ENCODE results near the gene IL4.

The IL4 gene

GRCh38 chr5:132658381-132659302, 15.1 kb upstream of the IL4 start:
- no peaks in the 10 kb centered on the region for H3K36me3 ChIP-seq (ENCODE audit: control insufficient read depth, insufficient read depth, low read length)
- H3K4me3 ChIP-seq (ENCODE audit: low read depth, low read length), result no peak overlapping the region
- H3K27me3 ChIP-seq (ENCODE audit: control insufficient read depth, insufficient read depth, low read length), result peaks cover 49% of the 10 kb centered on the region
- H3K4me1 ChIP-seq (ENCODE audit: control insufficient read depth, insufficient read depth, low read length), result peaks cover 2% of the 10 kb centered on the region; the same call in 1 of the 2 replicates
- H3K9me3 ChIP-seq (ENCODE audit: control insufficient read depth, insufficient read depth, low read depth, low read length), result no peaks in the 10 kb centered on the region
- no peak overlapping the region for H3K9ac ChIP-seq (ENCODE audit: low read length)
- no peak overlapping the region for H3K27ac ChIP-seq (ENCODE audit: low read depth, low read length)

- H3K36me3 ChIP-seq (ENCODE audit: control insufficient read depth, insufficient read depth, low read length), result no peaks in the 10 kb centered on the region
- H3K4me3 ChIP-seq (ENCODE audit: low read depth, low read length), result no peak overlapping the region
- peaks cover 5% of the 10 kb centered on the region; the same call in 1 of the 2 replicates for H3K4me1 ChIP-seq (ENCODE audit: control insufficient read depth, insufficient read depth, low read length)
- H3K9me3 ChIP-seq (ENCODE audit: control insufficient read depth, insufficient read depth, low read depth, low read length), result no peaks in the 10 kb centered on the region
- no peak overlapping the region for H3K9ac ChIP-seq (ENCODE audit: low read length)
- no peak overlapping the region for H3K27ac ChIP-seq (ENCODE audit: low read depth, low read length)
- H3K27me3 ChIP-seq (ENCODE audit: control insufficient read depth, insufficient read depth, low read length), result peaks cover 39% of the 10 kb centered on the region
Observed at GRCh38 chr5:132659598-132660493, 13.9 kb upstream of the IL4 start.

GRCh38 chr5:132661231-132662003, 12.4 kb upstream of the IL4 start:
- H3K9ac ChIP-seq (ENCODE audit: low read length), result no peak overlapping the region
- H3K9me3 ChIP-seq (ENCODE audit: control insufficient read depth, insufficient read depth, low read depth, low read length), result no peaks in the 10 kb centered on the region
- H3K4me3 ChIP-seq (ENCODE audit: low read depth, low read length), result no peak overlapping the region
- no peaks in the 10 kb centered on the region for H3K36me3 ChIP-seq (ENCODE audit: control insufficient read depth, insufficient read depth, low read length)
- H3K4me1 ChIP-seq (ENCODE audit: control insufficient read depth, insufficient read depth, low read length), result peaks cover 5% of the 10 kb centered on the region; the same call in 1 of the 2 replicates
- no peak overlapping the region for H3K27ac ChIP-seq (ENCODE audit: low read depth, low read length)
- peaks cover 23% of the 10 kb centered on the region for H3K27me3 ChIP-seq (ENCODE audit: control insufficient read depth, insufficient read depth, low read length)

- H3K27ac ChIP-seq (ENCODE audit: low read depth, low read length), result no peak overlapping the region
- H3K9ac ChIP-seq (ENCODE audit: low read length), result no peak overlapping the region
- H3K9me3 ChIP-seq (ENCODE audit: control insufficient read depth, insufficient read depth, low read depth, low read length), result no peaks in the 10 kb centered on the region
- H3K4me1 ChIP-seq (ENCODE audit: control insufficient read depth, insufficient read depth, low read length), result peaks cover 5% of the 10 kb centered on the region; the same call in 1 of the 2 replicates
- no peak overlapping the region for H3K4me3 ChIP-seq (ENCODE audit: low read depth, low read length)
- peaks cover 17% of the 10 kb centered on the region for H3K27me3 ChIP-seq (ENCODE audit: control insufficient read depth, insufficient read depth, low read length)
- H3K36me3 ChIP-seq (ENCODE audit: control insufficient read depth, insufficient read depth, low read length), result no peaks in the 10 kb centered on the region
Observed at GRCh38 chr5:132662004-132662401, 11.8 kb upstream of the IL4 start.

- no peaks in the 10 kb centered on the region for H3K36me3 ChIP-seq (ENCODE audit: control insufficient read depth, insufficient read depth, low read length)
- no peak overlapping the region for H3K9ac ChIP-seq (ENCODE audit: low read length)
- H3K4me3 ChIP-seq (ENCODE audit: low read depth, low read length), result no peak overlapping the region
- H3K9me3 ChIP-seq (ENCODE audit: control insufficient read depth, insufficient read depth, low read depth, low read length), result no peaks in the 10 kb centered on the region
- H3K4me1 ChIP-seq (ENCODE audit: control insufficient read depth, insufficient read depth, low read length), result peaks cover 11% of the 10 kb centered on the region; the same call in 1 of the 2 replicates
- peaks cover 6% of the 10 kb centered on the region; the same call in 1 of the 2 replicates for H3K27me3 ChIP-seq (ENCODE audit: control insufficient read depth, insufficient read depth, low read length)
- no peak overlapping the region for H3K27ac ChIP-seq (ENCODE audit: low read depth, low read length)
Observed at GRCh38 chr5:132662925-132663770, 10.6 kb upstream of the IL4 start.

- Histone ChIP-seq H3K4me3 (ENCODE audit: low read depth, low read length) (no peak overlapping the region), H3K9me3 (ENCODE audit: control insufficient read depth, insufficient read depth, low read depth, low read length) (no peaks in the 10 kb centered on the region), H3K4me1 (ENCODE audit: control insufficient read depth, insufficient read depth, low read length) (peaks cover 14% of the 10 kb centered on the region; the same call in 1 of the 2 replicates), H3K27me3 (ENCODE audit: control insufficient read depth, insufficient read depth, low read length) (0 out of 2 replicates have a peak, but pooled peaks cover 3% of the 10 kb centered on the region), H3K36me3 (ENCODE audit: control insufficient read depth, insufficient read depth, low read length) (no peaks in the 10 kb centered on the region), H3K9ac (ENCODE audit: low read length) (no peak overlapping the region), H3K27ac (ENCODE audit: low read depth, low read length) (no peak overlapping the region)
Observed at GRCh38 chr5:132663771-132664695, 9.8 kb upstream of the IL4 start.

- Histone ChIP-seq H3K9ac (ENCODE audit: low read length) (no peak overlapping the region), H3K36me3 (ENCODE audit: control insufficient read depth, insufficient read depth, low read length) (no peaks in the 10 kb centered on the region), H3K4me3 (ENCODE audit: low read depth, low read length) (no peak overlapping the region), H3K27me3 (ENCODE audit: control insufficient read depth, insufficient read depth, low read length) (0 out of 2 replicates have a peak, but pooled peaks cover 3% of the 10 kb centered on the region), H3K27ac (ENCODE audit: low read depth, low read length) (no peak overlapping the region), H3K4me1 (ENCODE audit: control insufficient read depth, insufficient read depth, low read length) (peaks cover 14% of the 10 kb centered on the region; the same call in 1 of the 2 replicates), H3K9me3 (ENCODE audit: control insufficient read depth, insufficient read depth, low read depth, low read length) (no peaks in the 10 kb centered on the region)
Observed at GRCh38 chr5:132664696-132665209, 9.0 kb upstream of the IL4 start.

GRCh38 chr5:132665574-132666080, 8.2 kb upstream of the IL4 start:
- Histone ChIP-seq H3K27ac (ENCODE audit: low read depth, low read length) (no peak overlapping the region), H3K9ac (ENCODE audit: low read length) (no peak overlapping the region), H3K36me3 (ENCODE audit: control insufficient read depth, insufficient read depth, low read length) (no peaks in the 10 kb centered on the region), H3K4me1 (ENCODE audit: control insufficient read depth, insufficient read depth, low read length) (peaks cover 17% of the 10 kb centered on the region; the same call in 1 of the 2 replicates), H3K4me3 (ENCODE audit: low read depth, low read length) (no peak overlapping the region), H3K27me3 (ENCODE audit: control insufficient read depth, insufficient read depth, low read length) (0 out of 2 replicates have a peak, but pooled peaks cover 3% of the 10 kb centered on the region), H3K9me3 (ENCODE audit: control insufficient read depth, insufficient read depth, low read depth, low read length) (no peaks in the 10 kb centered on the region; the same call in 1 of the 2 replicates)

All from HUES6 (cell line).